T1000 (cell line): ENCODE results near the gene SLC7A9.
"Not testable (repeated sequence)": the region's sequence is repeated elsewhere in the genome, so short reads cannot be mapped to it uniquely, and the experiment has no call there.

Experiments used
- DNase-seq: peaks from one replicate; lab custom pipeline; 2025; ENCODE audit warnings: mixed read lengths; lab: John Stamatoyannopoulos, UW

The SLC7A9 gene

DNA sequence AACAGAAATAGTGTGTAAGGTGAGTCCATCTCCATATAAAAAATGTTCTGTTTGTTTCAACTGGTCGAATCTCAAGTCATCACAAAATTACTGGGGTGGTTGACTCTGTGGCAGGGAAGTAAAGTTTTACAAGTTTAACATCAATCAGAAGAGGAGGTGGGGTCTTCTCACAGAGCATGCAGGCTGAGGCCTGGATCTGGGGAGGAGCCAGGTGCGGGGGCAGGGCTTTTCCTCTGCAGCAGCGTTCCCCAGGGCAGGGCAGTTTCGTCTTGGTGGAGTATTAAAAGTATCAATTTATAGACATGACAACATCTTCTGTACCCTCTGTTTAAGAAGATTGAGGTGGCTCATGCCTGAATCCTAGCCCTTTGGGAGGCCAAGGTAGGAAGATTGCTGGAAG, 68.8 kb downstream of the SLC7A9 start:
- no peak for DNase-seq

DNA sequence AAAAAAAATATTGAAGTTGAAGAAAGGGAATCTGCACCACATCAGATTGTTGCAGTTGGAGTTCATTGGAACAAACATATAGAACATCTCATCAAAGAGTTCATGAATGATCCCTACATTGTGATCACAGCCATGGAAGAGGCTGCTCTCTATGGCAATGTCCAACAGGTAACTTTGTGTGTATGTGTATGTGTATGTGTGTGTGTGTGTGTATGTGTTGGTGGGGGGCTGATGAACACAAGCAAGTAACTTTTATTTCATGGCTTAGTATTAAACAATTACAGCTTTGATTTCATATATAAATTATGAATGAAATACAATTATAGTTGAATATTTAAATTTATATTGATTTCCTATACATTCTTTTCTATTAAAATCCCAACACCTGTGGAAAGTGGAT, 69.4 kb downstream of the SLC7A9 start:
- DNase-seq = no peak

DNA sequence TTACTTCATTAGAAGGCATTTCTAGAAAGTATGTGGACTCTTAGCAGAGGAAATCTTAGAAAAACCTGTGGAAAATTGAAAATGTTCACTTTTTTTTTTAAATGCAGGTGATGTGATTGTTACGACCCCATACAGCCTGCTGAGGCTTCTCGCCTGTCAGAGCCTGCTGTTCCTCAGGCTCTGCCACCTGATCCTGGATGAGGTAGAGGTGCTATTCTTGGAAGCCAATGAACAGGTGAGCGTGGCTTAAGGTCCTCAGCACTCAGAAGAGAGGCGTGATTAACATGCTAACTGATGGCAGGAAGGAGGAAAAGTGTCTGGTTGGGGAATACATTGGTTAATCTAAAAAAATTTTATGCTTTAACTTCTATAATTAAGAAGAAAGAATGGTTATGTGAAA, 71.4 kb downstream of the SLC7A9 start:
- DNase-seq = no peak

DNA sequence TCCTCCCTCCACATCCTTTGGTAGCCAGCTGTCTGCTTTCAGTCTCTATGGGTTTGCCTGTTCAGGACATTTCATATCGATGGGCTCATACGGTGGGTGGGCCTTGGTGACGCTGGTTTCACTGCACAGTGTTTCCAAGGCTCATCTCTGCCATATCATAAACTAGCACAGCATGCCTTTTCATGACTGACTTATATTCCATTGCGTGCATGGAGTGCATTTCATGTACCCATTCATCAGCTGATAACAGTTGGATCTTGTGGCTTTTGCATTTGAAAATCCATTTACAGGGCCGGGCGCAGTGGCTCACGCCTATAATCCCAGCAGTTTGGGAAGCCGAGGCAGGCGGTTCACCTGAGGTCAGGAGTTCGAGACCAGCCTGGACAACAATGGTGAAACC, 80.1 kb downstream of the SLC7A9 start:
- no peak for DNase-seq

DNA sequence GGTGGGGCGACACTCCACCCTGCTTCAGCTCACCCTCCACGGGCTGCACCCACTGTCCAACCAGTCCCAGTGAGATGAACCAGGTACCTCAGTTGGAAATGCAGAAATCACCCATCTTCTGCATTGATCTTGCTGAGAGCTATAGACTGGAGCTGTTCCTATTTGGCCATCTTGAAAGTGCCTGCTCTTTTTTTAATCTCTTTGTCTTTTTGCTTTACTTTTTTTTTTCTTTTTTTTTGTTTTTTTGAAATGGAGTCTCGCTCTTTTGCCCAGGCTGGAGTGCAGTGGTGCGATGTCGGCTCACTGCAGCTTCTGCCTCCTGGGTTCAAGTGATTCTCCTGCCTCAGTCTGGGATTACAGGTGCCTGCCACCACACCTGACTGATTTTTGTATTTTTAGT, 81.7 kb downstream of the SLC7A9 start:
- DNase-seq = not testable (repeated sequence)

DNA sequence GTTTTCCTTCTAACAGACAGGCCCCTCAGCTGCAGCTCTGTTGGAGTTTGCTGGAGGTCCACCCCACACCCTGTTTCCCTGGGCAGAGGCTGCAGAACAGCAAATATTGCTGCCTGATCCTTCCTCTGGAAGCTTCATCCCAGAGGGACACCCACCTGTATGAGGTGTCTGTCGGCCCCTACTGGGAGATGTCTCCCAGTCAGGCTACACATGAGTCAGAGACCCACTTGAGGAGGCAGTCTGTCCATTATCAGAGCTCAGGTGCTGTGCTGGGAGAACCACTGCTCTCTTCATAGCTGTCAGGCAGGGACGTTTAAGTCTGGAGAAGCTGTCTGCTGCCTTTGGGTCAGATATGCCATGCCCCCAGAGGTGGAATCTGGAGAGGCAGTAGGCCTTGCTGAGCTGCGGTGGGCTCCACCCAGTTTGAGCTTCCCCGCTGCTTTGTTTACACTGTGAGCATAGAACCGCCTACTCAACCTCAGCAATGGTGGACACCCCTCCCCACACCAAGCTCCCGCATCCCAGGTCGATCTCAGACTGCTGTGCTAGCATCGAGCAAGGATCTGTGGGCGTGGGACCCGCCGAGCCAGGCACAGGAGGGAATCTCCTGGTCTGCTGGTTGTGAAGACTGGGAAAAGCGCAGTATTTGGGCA, 82.3 kb downstream of the SLC7A9 start:
- DNase-seq = not testable (repeated sequence)

DNA sequence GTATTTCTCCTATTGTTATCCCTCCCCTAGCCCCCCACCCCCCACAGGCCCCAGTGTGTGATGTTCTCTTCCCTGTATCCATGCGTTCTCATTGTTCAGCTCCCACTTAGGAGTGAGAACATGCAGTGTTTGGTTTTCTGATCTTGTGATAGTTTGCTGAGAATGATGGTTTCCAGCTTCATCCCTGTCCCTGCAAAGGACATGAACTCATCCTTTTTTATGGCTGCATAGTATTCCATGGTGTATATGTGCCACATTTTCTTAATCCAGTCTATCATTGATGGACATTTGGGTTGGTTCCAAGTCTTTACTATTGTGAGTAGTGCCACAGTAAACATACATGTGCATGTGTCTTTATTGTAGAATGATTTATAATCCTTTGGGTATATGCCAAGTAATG, 87.5 kb downstream of the SLC7A9 start:
- DNase-seq = not testable (repeated sequence)

DNA sequence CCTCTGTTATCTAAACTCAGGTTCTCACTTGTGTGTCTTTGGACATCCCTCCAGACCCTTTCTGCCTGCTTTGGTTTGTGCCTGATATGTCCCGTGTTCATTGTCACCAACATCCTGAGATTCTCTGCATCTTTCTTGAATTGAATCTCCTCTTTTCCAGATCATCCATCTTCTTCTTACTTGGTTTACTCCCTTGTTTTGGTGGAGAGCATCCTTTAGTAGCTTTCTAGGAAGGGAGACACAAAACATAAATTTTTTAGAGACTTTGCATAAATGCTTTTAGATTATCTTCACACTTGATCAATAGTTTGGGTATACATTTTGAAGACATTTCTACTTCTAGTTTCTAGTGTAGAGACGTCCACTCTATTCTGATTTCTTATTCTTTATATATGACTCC, 88.3 kb downstream of the SLC7A9 start:
- no peak for DNase-seq
